Forelimb muscle (tissue), 1 donor: ENCODE data around the gene SLC25A12. TPM values are rescaled to one million over a fixed set of nuclear protein-coding genes. Genes with fewer than 3 reads are reported as not detected.
"Not testable (repeated sequence)": the region's sequence is repeated elsewhere in the genome, so short reads cannot be mapped to it uniquely, and the experiment has no call there.

Source experiments
- DNase-seq: peaks from one replicate; pipeline ENCODE4 v3.0.0-alpha.2; 2013; ENCODE audit warnings: low read depth
- polyA plus RNA-seq: library from polyadenylated mRNA; unstranded; fragments of 120-200 nt; gene quantifications from one replicate; pipeline ENCODE4 v1.2.1, GENCODE V29; 2013; ENCODE audit not compliant: insufficient read length

SLC25A12 gene
- polyA plus RNA-seq, 1 donor, result 27.7 TPM

GRCh38 chr2:171791361-171791760 is 102.7 kb downstream of the SLC25A12 start:
- DNase-seq, result no peak

- no peak for DNase-seq
Measured at GRCh38 chr2:171789956-171790355, 104.1 kb downstream of the SLC25A12 start.

- DNase-seq, result no peak
Measured at GRCh38 chr2:171788316-171788993, 105.6 kb downstream of the SLC25A12 start.

DNA sequence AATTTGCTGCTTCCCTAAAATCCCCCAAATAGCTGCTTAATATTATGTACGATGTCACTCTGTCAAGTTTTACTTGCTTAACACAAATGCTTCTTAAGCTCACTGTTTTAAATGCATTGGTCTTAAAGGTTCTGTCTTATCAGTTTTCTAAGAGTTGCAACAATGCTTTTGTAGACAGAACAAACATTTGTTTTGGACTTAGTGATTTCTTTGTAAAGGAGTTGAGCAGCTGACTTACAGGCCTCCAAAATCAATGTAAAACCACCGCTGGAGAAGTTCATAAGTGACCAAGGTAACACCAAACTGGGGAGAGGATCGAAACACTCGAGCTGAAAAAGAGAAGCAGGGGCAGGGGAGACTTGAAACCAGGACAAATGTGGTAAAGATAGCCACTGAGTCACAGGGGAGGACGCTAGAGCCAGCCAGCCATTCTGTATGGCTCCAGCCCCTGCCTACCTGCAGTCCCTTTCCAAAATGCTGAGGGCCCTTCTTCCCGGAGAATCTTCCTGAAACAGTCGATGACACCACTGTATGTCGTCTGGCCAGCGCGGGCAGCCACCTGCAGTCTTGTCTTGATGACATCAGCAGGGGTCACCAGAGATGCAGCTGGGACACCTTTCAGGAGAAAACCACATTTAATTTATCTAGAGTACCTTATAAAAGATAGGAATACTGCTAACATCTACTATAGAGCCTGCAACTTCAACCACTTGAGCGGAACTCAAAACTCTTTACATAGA is 106.5 kb downstream of the SLC25A12 start:
- DNase-seq, result no peak

DNA sequence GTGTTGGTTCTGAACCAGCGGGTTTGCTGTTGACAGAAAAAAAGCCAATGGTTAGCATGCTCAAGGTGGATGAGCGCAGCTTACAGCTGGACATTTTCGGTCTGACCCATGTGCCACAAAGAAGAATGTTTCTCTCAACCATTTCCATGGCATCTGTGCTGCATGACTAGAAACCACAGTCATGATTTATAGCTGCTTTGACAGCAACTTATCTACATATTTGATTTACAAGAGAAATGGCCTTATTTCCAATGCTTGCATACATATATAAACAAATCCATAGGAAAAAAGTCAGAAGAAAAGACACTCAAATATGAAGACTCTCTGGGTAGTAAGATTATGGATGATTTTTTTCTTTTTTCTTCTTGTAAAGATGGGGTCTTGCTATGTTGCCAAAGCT is 108.6 kb downstream of the SLC25A12 start:
- DNase-seq, result no peak

- DNase-seq, result no peak
Measured at GRCh38 chr2:171778515-171778914, 115.5 kb downstream of the SLC25A12 start.

DNA sequence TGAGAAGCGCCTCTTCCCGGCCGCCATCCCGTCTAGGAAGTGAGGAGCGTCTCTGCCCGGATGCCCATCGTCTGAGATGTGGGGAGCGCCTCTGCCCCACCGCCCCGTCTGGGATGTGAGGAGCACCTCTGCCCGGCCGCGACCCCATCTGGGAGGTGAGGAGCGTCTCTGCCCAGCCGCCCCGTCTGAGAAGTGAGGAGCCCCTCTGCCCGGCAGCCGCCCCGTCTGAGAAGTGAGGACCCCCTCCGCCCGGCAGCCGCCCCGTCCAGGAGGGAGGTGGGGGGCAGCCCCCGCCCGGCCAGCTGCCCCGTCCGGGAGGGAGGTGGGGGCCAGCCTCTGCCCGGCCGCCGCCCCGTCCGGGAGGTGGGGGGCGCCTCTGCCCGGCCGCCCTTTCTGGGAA is 119.5 kb downstream of the SLC25A12 start:
- DNase-seq, result not testable (repeated sequence)

GRCh38 chr2:171772373-171772772 is 121.7 kb downstream of the SLC25A12 start:
- DNase-seq, result no peak

DNA sequence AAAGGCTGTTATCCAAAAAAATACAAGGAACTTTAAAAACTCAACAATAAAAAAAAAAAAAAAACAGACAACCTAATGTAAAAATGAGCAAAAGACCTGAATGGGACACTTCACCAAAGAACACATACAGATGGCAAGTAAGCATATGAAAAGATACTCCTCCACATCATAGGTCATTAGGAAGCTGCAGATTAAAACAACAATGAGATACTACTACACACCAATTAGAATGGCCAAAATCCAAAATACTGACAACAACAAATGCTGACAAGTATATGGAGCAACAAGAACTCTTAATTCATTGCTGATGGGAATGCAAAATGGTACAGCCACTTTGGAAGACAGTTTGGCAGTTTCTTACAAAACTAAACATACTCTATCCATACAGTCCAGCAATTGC is 122.6 kb downstream of the SLC25A12 start:
- no peak for DNase-seq

GRCh38 chr2:171763602-171764001 is 130.4 kb downstream of the SLC25A12 start:
- DNase-seq, result no peak

DNA sequence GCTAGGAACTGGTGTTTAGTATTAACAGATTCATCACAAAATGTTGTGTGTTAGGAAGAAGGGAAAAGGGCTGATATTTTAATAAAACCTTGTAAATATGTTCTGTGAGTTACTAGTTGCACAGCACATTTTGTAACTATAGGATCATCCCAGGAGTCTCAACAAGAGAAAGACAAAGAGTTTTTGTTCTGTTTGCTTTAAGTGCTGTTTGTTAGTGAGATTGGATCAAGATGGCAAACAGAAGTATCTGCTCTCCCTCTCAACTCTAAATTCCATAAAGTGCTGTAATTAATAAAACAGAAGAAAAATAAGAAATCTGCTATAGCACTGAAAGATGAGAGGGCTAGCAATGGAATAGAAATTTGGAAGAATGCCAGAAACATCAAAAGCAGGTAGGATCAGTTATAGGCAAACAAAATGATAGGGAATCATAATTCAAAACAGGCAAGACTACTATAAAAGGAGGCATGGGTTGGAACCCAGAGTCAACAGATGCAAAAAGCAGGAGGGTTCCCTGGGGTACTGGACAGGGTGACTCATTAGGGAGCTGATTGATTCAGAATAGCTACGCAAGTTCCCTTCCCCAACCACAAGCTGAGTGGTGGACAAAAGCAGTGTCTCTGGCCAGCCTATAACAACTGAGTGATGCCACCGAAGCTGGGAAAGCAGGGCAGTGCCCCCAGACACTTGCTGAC is 131.0 kb downstream of the SLC25A12 start:
- no peak for DNase-seq

- not testable (repeated sequence) for DNase-seq
Measured at GRCh38 chr2:171761176-171761575, 132.9 kb downstream of the SLC25A12 start.

GRCh38 chr2:171758762-171759161 is 135.3 kb downstream of the SLC25A12 start:
- DNase-seq, result not testable (repeated sequence)

DNA sequence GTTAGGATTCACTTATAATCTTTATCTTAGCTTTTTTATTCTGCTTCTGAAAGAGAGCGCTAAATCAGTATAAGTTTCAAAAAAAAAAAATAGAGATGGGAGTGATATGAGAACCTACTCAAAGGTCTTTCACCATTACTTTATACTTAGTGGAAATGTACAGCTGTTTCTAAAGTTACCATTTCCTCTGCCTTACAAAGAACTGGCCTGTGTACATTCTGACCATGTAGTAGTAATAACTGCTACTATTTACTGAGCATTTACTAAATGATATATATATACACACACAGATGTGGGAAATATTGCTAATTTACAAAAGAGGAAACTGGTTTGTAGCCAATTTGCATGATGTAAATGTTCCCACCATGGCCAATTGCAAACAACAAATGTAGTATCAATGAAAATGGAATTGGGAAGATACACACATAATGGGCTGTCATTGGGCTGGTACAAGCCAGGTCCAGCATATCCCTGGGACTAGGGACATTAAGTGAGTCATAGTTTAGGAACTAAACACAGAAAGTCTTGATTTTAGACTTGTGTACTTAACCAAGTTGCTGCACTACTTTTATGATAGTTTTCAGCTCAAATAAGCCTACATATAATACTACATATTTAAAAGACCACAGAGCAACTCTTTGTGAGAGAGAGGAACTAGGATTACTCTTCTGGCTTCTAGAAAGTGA is 139.6 kb downstream of the SLC25A12 start:
- DNase-seq, result no peak

DNA sequence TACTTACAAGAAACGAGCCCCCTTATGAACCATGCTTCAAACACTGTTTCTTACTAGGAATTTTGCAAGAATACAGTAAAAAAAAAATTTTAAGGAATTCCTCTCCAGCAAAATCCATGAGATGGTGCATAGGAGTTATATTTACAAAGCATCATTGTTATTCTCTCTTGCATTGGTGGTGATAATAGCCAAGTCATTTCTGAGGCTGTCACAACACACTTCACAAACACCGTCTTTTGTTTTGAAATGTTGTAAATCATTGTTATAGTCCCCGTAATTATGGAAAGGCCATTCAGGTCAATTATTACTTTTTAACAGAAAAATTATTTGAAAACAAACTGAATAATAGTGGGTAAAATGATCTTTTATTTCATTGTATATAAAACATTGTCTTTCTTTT is 146.7 kb downstream of the SLC25A12 start:
- DNase-seq, result no peak

DNA sequence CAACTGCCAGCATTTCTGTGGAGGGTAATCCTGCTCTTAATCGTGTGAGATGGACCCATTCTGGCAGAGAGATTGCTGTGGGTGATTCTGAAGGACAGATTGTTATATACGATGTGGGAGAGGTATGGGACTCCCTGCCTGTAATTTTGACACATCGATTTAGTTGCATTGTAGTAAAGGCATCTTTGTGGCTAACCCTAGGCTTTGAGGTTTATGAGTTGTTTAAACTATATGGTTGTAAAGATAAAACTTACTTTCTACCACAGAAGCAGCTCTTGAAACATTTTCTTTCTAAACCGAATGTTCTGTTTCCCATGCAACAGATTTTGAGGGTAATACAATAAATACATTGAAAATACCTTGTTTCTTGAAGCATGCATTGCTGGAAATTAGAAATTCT is 148.2 kb downstream of the SLC25A12 start:
- no peak for DNase-seq

DNA sequence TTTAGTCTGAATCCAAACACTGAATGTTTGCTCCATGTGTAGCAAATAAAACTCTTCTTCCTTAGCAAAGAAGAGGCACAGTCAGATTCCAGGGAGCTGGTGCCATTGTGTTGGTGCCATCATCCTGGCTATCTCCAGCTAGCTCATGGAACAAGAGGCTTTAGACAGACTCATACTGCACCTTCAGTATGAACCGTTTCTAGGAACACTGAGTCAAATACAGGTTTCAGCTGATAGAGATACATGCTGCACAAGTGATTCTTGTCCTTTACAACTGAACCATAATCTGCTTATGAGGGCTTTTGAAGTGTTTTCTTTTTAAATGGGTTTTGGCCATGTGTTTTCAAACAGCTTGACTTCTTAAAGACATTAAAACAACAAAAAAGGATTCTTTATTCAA is 148.9 kb downstream of the SLC25A12 start:
- no peak for DNase-seq

DNA sequence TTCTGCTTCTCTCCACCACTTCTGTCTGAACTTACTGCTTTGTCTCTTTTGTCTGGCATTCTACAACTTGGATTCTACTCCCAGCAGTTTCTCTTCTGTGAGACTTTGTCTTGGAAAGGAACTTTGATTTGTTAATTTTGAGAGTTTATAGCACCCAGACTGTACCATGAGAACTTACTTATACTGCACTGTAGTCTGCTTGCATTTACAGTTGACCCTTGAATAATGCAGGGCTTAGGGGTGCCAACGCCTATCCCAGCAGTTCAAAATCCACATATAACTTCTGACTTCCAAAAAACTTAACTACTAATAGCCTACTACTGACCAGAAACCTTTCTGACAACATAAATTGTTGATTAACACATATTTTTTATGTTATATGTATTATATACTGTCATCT is 151.3 kb downstream of the SLC25A12 start:
- DNase-seq, result no peak

GRCh38 chr2:171741189-171741588 is 152.9 kb downstream of the SLC25A12 start:
- no peak for DNase-seq

DNA sequence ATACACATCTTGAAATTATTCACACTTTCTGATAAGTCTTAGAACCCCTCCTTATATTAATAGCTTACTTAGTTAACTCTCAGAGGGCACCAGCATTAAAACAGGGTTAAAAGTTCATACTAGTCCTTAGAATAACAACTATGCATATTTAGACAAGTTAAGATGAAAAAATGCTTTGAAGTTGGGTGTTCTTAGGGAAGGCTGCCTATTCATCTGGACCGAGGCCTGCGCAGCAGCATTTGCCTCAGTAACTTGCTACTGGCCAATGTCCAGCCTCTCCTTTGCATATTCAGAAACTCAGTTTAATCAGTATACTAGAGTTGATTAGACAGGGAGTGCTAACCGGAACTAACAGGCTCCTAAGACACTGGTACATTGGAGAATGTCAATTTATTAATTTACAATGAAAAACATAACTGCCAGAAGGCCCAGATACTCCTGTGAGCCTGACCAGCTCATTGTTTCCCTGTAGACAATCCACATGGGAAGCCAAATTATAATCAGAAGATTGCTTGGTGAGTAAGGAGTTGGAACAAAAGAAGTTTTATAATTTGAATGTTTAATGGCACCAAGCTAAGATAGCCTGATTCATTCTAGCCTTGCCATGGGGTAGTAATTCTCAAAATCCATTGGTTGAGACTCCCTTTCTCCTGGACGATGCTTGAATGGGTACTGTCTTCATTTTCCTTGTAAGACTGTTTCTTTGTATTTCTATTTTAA is 157.9 kb downstream of the SLC25A12 start:
- no peak for DNase-seq
